Right ventricle myocardium inferior (tissue), 1 donor: ENCODE results near the gene ARMC9. TPM values are rescaled to one million over a fixed set of nuclear protein-coding genes. Genes with fewer than 3 reads are reported as not detected.

Experiments
- ATAC-seq: fragments of 200-7000 bp; cut with Tn5 transposase; one replicate; pipeline ENCODE4 v1.9.1; 2020; ENCODE audit warnings: mild to moderate bottlenecking, moderate library complexity
- DNase-seq: peaks from one replicate; pipeline ENCODE4 v3.0.0; 2021; ENCODE audit errors: missing footprints
- intact Hi-C: fragments of 100-400 bp; cut with DNase I; formaldehyde crosslinking; loops from one replicate; pipeline ENCODE4 v1.11.0; 2022
- total RNA-seq: library from RNA; stranded (reverse); fragmentation: NEBNext Ultra II Directional; extraction: Animal tissue kit (Norgen Biotek cat#: 25700); gene quantifications from one replicate; pipeline ENCODE4 v1.2.1, GENCODE V29; 2021
- donor health status: DM: no; HTN: yes; CAD: no; lungs with severe emphysema.

ARMC9 gene
- total RNA-seq, 1 donor from 2014 or later, result 1.7 TPM

DNA sequence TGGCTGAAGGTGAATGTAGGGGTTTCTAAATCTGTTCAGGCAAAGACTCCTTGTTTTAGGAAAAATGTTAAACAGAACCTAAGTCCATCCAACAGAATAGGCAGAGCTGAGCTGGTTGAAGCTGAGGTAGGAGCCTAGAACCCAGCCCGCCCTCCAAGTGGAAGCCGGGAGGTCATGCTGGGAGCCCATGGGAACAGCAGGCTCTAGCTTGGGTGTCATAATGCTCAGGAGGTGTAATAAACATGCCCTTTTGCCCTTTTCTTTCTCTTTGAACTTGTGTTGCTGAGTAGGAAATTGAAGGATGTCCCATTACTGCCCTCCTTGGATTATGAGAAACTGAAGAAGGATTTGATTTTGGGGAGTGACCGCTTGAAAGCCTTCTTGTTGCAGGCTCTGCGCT, 60.3 kb downstream of the ARMC9 start:
- DNase-seq (no peak), ATAC-seq (no peak)

DNA sequence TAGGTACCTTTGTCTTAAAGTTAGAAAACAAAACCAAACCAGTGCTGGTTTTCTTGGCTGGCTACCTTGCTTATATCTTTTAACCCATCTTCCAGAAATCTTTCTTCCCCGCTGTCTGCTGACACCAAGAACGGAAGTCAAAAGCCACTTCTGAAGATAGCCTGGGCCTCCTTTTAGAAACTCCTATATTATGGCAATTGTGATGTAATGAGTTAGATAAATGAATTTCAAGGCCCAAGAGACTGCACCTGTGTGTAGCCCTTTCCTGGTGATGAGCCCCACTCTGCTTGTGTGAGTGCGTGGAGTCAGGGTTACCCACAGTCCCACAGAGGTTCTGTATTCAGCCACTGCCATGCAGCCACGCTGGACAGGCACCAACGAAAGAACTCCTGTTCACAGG, 60.7 kb downstream of the ARMC9 start:
- DNase-seq (no peak), ATAC-seq (no peak)
- intact Hi-C loops, result no loop called here

More for the DNA sequence above, 60.3 kb downstream of the ARMC9 start:
- intact Hi-C loops, result no loop called here

DNA sequence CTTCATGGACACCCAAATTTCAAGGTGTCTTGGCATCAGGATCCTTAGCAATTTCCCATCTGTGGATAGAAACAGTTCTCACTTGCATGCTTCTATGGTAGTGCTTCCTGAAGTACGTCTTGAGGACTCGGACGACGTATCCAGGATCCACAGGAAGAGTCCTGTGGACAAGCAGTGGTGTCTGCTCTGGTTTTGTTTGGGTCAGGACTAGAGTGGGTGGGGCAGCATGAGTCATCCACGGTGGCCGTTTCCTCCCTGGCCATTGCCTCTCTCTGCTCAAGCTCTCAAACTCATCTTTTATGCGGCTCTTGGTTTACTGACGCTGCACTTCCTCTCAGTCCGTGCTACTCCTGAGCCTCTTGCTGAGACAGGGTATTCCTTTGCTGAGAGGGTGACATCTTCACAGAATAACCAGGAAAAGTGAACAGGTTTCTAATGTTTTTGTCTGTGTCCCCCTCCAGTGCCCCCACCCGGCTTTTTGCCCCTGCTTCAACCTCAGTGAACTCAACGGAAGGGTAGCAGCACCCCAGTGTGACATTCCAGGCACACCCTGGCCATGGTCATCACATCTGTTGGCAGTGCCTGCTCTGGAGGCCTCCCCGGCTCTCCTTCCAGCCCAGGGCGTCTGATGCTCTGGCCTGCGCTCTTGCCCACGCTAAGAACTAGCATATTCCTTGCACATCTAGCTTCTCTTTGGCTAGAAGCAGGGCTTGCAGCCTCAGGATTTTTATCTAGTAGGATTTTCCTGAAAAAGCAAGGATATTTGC, 62.2 kb downstream of the ARMC9 start:
- DNase-seq (no peak), ATAC-seq (peak; percentile 39)
- intact Hi-C loops, result no loop called here

DNA sequence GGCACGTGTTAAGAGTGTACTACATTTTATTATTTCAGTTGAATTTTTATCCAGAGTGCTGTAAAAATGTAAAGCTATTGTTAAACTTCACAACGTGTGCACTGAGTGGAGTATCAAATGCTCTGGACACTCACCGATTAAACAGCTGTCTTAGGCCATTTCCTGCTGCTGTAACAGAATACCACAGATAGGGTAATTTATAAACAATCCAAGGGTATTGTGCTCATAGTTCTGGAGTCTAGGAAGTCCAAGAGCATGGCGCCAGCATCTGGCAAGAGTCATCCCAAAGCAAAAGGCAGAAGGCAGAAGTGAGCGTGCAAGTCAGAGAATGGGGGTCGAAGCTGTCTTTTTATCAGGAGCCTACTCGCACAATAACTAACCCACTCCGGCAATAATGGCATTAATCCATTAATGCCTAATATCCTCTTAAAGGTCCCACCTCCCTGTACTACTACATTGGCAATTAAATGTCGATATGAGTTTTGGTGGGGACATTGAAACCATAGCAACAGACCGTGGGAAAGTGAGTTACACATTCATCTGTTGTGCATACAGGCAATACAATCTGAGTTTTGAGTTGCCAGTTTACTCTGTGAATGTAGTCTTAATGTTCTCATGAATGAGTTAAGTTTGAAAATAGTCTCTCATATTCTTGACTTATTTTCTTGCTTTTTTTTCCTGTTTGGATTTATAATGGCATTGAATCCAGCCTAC, 64.8 kb downstream of the ARMC9 start:
- intact Hi-C loops, result no loop called here
- ATAC-seq (no peak), DNase-seq (no peak)

DNA sequence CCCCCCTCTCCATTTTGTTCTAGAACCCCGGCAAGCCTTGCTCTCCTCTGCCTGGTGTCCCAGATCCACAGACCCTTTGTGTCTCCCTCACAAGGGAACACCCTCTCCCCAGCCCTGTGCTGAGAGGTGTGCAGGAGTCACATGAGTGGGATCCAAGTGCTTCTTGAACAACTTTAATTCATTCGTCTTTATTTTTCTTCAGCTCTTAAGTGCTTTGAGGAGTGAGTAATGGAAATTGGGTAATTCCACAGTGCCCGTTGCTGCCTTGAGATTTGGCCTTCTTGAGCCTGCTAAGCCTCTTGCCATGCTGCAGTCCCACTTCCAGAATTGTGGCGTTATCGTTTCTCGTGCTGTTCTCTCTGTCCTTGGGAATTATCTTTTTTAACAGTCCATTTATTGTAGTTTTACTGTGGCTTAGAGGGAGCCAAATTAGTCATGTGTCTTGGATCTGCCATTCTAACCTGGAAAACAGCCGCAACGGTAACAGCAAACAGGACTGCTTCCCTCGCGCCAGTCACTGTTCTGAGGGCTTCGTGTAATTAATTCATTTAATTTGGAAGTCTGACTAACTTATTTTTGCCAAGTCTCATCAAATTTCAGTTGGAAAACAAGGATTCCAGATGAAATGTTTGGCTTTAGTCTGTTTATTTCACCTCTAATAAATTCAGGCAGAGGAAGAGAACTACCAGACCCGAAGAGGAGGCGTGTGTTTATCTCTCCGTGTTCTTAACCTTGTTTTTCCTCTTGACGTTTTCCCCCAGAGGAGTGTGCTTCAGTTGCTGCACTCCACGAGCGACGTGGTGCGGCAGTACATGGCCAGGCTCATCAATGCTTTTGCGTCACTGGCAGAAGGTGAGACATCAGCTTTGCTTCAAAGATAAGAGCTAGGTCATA, 72.0 kb downstream of the ARMC9 start:
- ATAC-seq, result no peak
- DNase-seq, result no peak
- intact Hi-C loops, result no loop called here

DNA sequence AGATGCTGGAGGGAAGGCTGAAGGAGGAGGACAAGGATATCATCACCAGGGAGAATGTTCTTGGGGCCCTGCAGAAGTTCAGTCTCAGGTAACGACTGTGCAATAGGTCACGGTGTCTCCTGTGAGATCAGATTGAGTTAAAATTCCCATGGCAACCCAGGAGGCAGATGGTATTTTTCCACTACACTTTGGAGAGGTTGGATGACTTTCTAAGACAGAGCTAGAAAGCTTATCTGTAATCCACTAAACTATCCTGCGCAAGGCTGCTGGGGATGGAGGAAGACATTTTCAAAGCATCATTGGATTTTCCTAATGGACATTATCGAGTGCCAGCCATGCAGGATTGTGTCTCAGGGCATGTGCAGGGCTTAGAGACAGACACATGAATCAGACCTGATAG, 74.6 kb downstream of the ARMC9 start:
- intact Hi-C loops, result no loop called here
- ATAC-seq, result no peak
- no peak for DNase-seq

DNA sequence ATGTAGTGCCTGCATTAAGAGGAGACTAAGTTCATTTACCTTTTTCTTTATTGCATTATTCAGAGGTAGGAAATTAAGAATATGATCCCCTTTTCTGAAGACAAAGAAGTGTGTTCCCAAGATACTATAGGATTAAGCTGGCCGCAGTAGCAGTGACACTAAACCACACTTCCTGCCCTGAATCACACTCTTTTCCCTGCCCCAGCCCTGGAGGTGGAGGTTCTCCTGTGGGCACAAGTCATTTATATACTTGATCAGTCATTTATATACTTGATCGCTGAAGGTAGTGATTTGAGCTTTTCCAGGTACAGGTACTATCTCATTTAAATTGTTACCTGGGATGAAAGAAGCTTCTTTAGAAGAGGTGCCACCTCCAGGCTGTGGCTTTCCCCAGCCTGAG, 78.6 kb downstream of the ARMC9 start:
- ATAC-seq (no peak), DNase-seq (no peak)
- intact Hi-C loops, result no loop called here

DNA sequence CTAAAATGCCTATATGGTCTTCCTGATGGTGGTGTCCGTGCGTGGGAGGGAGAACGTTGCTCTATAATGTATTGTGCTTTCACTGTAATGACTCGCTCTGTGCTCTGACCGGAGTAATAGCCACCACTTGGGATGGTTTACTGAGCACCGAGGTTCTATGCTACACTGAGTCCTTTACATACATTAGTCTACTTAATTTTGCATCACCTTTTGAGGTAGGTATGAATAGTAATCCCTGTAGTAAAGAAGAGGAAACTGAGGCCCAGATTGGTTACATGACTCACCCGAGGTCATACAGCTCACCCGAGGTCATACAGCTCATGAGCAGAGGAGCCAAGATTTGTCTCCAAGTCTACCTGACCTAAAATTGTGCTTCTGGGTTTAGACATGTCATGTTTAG, 79.5 kb downstream of the ARMC9 start:
- no peak for ATAC-seq
- intact Hi-C loops, result no loop called here
- no peak for DNase-seq

DNA sequence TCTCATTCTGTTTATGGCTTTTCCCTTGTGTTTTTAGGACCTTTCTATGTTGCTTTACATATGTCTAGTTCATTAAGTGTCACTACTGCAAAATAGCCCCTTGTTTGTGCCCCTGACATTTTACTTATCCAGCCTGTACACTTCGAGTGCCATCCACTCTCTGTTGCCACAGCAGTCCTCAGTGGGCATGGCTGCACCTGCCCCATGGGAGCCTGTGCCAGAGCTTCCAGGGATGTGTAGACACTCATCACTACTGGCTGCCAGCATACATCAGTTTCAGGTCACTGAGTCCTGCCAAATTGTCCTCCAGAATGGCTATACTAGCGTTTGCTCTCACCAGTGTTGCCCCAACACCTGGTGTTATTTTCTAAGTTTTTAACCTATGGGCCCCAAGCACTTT, 80.4 kb downstream of the ARMC9 start:
- peak; percentile 67 for ATAC-seq

DNA sequence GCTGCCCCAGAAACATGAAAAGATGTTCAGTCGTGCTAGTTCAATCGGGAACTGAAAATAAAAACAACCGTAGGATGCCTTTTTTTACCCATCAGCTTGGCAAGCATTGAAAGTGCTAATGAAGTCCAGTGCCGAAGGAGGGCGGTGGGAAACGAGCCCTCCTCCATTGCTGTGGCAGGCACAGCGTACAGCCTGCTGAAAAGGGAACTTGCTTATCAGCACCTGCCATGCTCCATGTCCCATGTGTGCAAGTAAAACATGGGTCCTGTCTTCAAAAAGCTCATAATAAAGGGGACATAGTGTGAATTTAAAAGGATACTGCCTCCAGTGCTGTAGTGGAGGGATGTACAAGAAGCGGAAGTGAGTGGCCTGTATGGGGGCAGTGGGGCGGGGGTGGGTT, 82.4 kb downstream of the ARMC9 start:
- intact Hi-C loops, result no loop called here
- DNase-seq, result no peak
- no peak for ATAC-seq

More for the DNA sequence above, 80.4 kb downstream of the ARMC9 start:
- intact Hi-C loops, result no loop called here
- no peak for DNase-seq

DNA sequence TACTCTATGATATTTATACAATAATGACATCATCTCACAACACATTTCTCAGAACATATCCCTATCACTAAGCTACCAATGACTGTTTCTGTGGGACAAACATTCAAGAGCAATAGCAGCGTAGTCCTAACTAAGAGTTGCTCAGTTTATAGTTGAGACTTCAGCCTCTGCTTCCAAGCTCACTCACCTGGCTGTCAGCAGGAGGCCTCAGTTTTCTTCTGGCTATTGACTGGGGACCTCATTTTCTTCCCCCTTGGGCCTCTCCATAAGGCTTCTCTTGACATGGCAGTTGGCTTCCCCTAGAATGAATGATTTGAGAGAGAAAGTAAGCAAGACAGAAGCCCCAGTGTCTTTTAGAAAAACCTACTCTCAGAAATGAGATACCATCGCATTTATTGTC, 85.9 kb downstream of the ARMC9 start:
- ATAC-seq (no peak), DNase-seq (no peak)
- intact Hi-C loops, result no loop called here

DNA sequence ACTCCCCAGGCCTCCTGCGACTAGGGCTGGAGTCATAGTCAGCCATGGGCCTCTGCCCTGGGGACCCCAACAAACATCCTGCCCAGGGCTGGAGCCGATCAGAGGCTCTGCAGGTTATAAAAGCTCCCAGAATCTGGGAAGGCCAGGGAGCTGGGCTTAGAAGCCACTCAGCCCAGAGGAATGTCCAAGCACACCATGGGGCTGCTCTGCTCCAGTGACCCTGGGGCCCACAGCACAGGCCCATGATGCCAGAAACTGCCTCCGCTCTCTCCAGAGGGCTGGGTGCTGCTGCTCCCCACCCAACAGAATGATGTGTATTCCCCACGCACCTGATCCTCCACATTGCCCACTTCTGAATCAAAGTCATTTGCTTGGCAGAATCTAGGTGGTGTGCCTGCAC, 88.5 kb downstream of the ARMC9 start:
- intact Hi-C loops, result no loop called here
- DNase-seq (no peak), ATAC-seq (no peak)

DNA sequence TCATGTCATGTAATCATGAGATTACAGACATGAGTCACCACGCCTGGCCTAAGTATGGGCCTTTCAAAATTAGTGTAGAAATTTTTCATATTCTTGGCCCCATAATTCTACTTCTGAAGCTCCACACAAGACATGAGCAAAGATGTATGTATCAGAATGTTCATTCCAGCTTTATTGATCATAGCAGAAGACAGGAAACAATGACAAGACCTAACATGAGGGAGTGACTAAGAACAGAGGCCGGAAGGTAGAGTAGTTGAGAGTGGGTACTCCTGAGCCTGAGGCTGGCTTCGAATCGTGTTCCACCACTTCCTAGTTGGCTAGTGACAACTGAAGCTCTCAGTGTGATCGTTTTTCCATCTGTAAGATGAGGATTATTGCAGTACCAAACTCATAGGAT, 89.3 kb downstream of the ARMC9 start:
- no peak for DNase-seq
- ATAC-seq, result no peak
- intact Hi-C loops, result no loop called here

DNA sequence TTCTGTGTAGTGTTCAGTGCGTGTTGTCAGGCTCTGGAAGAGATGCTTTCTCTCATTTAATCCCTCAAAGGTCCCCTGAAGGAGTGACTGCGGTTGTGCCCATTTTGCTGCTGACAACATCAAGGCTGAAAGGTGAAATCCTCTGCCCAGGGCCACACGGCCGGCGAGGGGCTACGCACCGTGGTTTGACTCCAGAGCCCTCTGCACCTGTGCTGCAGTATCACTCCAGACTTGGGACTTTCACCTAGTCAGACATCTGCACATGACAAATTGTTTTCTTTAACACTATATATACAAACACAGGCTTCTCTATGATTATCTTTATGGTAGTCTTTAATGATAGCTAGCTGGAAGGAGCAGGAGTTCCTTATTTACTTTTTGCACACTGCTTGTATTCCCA, 90.2 kb downstream of the ARMC9 start:
- no peak for ATAC-seq
- intact Hi-C loops, result no loop called here
- DNase-seq, result no peak

DNA sequence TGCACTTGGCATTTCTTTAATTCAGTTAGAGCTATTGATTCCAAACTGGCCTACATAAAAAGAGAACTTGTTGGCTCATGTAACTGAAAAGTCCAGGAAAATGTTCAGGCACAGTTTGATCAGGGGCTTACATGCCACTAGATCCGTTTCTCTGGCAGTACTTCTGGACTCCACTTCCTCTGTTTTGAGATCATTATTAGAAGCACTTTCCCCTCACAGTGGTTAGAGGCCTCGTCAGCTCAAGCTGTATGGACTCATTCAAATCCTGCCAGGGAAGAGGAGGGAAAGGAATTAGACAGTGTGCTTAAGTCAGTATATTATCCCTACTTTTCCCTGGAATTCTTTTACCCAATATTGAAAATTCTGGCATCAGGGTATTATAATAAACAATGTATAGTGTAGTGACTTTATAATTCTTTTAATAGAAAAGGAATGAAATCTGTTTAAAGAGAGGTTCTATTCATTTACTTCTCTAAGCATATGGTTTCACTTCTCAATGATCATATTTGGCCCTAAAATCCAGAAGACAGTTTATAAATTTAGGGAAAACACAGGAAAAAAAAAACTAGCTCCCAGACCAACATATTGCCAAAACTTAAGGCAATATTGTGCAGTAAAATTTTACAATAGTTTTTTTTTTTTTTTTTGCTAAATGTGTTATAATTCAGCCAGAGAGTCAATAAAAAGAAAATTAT, 92.0 kb downstream of the ARMC9 start:
- ATAC-seq (no peak), DNase-seq (no peak)
- intact Hi-C loops, result no loop called here

DNA sequence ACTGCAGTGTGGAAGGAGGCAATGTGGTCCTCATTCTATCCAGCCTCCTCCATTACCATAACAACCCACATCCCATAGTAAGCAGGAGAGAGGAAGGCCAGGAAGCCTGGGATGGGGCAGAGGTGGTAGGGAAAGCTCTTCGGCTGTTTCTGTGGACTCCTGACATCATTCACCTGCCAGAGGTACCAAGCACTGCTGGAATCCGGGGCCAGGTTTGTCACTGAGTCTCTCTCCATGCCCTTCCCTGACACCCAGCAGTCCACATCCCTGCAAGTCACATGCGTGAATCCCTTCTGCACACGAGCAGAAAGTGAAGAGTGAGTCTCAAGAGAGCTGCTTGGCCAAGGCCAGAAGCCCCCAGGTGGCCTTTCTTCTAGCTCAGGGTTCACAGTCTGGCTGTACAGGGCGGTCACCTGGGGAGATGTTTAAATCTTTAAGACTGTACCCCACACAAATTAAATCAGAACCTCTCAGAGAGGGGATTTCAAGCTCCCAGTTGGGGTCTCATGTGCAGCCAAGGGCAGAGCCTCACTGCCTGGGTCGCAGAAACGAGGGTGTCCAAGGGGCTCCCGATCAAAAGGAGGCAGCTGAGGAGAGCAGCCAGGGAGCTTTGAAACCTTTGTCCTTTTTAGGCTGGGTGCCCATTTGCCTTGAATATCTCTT, 94.2 kb downstream of the ARMC9 start:
- intact Hi-C loops, result no loop called here
- ATAC-seq (no peak), DNase-seq (no peak)

DNA sequence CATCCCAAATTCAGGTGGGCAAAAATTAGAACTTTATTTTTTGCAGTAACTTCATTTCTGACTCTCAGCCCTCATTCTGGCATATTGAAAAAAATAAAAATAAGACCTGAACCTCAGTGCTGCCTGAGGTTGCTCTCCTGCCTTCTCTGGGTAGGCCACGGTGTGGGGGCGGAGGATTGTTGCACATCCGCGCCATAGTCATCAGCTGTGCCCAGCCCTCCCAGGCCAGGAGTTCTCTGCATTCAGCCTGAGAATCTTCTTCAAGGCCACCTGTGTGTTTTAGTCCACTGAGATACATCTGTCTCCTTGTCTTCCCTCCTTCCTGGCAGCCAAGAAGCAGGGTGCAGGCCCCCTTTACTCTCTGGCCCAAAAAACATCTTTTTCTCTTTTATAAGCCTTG, 94.7 kb downstream of the ARMC9 start:
- intact Hi-C loops, result no loop called here
- ATAC-seq (no peak), DNase-seq (no peak)

DNA sequence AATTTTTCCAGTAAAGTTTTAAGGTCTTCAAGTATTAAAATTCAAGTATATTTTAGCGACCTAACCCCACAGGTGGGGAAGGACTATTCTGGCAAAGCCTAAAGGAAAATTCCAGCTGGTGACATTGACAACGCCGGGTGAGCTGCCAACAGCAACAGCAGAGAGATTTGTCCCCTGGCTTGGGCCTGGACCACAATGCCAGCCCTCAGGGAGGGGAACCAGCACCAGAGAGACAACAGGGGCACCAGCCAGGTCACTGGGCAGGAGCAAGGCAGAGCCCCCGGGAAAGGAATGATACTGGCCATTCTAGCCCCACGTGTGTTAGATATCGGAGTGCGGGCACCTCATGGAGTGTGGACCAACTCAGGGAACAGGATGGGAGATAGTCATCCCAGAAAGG, 95.7 kb downstream of the ARMC9 start:
- ATAC-seq (peak; percentile 46), DNase-seq (no peak)
- intact Hi-C loops, result loop anchor here (2.0 kb wide), 1 partner anchor 101 kb away; the partner anchor contains the start of gene B3GNT7
